Stimulated activated CD8-positive, alpha-beta memory T cell treated with anti-CD3 and anti-CD28 coated beads, Interleukin-4, amount 100 ng/mL, for 1 hour (primary cell): ENCODE results near the gene CCIN.

Experiments used
- DNase-seq, 2 donors: peaks; one replicate each; pipeline ENCODE4 v3.0.0-alpha.2; 2020; ENCODE audit warnings: low read depth in 2 of 2, low spot score in 1 of 2

The CCIN gene

DNA sequence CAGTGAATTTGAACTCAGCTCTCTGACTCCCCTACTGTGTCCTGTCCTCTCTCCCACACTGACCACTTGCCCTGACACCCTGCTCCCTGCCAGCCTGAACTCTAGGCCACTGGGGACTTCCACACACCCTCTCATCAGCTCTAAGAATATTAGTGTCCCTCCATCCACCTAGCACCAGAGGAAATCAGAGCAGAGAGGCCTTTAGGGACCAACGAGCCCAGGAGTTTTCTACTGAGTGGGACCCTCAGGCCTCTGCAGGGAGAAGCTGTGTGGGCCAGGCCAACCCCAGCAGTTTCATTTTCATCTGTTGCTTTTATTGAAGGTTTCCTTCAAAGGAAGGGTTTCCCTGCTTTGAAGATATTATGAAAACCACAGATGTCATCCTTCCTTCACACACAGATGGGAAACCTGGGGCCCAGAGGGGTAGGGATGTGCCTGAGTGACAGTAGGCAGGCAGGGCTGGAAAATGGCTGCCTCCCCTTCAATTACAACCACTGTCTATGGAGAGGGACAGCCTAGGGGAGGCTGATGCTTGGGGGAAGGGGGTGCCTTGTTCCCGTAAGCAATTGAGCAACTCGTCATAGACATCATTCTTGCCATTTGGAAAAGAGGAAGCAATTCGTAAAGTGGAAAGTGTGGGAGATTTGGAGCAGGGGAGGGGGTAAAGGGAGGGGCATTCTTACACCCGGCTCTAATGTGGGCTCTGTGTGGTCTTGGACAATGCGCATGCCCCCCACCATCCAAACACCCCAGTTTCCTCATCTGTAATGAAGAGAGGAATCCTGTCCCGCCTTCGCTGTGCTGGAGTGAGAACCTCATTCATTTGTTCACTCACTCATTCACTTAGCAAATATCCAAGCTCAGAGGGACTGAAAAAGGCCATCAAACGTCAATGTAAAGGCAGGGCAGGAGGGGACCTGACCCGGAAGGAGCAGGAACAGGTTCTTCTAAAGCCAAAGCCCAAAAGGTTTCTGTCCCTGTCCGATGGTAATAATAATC lies 28.8 kb upstream of the CCIN start:
- DNase-seq, result no peak

DNA sequence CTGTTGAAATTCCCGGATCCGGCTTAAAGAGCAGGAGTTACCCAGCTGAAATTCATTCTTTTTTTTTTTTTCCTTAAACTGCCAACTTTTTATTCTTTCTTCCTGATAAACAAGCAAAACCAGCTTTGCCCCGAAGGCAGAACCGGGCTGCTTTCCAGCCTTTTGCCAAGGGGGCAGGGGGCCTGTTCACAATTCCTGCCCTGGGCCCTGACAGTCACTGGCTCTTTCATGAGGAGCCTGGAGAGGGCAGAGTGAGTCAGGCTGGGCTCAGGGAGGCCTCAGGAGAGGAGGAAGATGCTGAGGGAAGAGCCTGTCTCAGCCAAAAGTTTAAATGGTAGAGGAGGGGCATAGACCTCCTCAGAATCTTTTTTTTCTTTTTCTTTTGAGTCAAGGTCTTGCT lies 27.9 kb upstream of the CCIN start:
- DNase-seq, result no peak

DNA sequence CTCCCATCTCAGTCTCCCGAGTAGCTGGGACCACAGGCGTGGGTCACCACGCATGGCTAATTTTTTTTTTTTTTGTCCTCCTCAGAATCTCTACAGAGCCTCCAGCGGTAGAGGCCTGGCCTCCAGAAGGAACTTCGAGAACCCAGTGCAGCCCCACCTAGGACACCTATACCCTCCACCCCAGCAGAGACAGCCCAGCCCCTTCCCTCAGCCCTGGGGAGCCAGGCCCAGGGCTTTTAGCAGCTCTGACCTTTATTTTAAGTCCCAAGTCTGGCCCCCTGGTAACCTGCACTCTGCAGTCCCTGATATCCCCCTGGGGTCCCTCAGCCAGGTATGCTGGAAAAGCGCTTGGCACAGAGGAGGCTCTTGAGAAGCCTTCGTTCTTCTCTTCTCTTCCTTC lies 27.4 kb upstream of the CCIN start:
- DNase-seq, result no peak

DNA sequence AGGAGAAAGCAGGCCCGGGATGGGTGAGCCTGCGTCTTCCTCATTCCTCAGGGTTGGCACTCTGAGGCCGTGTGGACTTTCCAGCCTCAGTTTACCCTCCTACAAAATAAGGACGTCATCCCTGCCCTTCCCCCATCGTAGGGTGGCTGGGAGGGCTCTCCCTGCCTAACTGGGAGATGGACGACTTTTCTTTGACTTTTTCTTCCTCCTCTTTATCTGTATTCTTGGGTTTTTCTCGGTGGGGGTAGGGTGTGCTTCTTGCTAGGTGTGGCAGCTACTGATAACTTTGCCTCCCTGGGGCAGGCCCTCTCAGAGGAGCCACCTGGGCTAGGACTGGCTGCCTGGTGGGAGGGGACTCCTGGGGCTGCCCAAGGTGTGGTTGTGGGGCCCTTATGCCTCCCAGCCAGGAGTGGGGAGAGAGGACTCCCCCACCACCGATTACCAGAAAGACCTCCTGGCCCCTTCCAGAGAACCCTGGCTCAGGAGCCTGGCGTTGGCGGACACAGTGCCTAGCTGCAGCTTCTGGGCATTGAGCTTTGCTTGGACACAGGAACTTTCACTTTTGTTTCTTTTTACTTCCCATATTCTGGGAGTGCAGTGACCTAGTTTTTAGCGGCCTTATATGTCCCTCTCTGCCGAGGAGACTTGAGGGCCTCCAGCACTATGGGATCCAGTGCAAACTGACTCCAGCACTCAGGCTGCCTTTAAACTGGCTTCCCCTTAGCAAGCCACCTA lies 26.5 kb upstream of the CCIN start:
- no peak for DNase-seq

DNA sequence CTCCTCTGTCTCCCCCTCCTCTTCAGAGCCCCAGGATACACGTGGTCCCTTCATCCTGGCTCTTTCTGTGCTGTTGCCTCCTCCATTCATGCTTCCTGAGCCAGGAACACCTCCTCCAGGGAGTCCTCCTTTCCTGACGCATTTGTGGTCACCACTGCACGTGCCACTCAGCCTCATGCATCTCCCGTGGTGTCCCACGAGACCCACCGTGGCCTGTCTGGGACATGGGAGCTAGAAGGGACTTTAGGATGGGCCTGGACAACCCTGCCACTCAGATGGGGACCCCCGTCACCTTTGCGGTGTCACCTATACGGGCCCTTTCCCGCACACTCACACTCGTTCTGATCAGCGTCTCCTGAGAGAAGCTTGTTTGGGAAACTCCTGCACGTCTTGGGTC lies 25.9 kb upstream of the CCIN start:
- DNase-seq, result no peak

DNA sequence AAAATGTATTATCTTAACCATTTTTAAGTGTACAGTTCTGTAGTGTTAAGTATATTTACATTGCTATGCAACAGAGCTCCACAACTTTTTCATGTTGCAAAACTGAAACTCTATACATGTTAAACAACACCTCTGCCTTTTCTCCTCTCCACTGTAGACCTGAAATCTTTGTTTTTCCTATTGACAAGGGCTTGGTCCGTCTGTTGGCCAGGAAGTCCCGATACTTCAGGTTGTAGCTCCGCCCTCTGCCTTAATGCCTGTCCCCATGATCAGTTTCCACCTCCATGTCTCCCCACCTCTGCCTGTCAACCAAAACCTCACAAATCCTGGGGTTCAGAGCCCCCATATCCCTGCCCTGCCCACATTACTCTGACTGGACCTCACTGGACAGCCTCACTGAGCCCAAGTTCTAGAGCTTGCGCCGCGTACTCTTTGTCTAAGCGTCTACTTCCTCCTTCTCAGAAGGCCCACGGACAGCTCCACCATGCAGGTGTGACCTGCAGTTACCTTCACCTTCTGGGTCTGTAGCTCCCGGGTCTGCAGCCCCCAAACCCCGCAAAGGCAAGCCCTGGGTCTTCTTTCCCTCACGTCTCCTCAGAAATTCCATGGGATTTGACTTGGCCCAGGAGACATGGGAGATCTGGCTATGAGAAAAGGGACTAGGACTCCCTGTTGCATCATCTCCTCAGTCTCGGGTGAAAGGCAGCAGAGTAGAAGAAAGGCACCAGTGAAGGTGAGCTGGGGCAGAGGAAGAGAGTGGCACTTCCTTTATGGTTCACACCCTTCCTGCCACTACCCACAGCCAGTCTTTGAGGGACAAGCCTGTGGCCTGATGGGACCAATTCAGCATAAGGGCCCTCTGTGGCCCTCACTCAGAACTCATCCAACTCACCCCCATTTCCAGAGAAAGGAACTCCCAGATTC lies 24.6 kb upstream of the CCIN start:
- DNase-seq, result no peak

DNA sequence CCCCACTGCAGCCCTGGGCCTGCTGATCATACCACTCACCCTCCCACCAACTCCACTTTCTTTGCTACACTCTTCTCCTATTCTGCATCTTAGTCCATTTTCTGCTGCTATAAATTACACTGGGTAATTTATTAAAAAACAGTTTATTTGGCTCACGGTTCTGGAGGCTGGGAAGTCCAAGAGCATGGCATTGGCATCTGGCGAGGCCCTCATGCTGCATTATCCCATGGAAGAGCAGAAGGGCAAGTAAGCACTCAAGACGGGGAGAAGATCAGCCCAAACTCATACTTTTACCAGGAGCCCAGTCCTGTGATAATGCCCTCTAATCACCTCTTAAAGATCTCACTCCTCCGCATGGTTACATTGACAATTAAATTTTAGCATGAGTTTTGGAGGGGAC lies 23.2 kb upstream of the CCIN start:
- DNase-seq, result no peak

DNA sequence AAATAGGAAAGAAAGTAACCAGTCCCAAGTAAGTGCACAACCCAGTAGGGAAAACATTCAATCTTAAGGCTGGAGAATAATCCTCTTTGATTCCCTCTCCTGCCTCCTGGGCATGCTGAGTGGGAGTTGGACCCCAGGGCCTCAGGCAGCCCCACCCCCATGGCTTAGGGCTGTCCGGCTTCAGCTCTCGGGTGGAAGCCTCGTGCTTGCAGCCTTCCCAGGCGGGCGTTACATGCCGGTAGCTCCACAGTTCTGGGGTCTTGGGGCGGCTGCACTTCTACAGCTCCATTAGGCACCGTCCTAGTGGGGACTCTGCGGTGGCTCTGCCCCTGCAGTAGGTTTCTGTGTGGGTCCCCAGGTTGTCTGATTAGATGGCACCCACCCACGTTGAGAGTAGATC lies 22.5 kb upstream of the CCIN start:
- DNase-seq, result no peak

DNA sequence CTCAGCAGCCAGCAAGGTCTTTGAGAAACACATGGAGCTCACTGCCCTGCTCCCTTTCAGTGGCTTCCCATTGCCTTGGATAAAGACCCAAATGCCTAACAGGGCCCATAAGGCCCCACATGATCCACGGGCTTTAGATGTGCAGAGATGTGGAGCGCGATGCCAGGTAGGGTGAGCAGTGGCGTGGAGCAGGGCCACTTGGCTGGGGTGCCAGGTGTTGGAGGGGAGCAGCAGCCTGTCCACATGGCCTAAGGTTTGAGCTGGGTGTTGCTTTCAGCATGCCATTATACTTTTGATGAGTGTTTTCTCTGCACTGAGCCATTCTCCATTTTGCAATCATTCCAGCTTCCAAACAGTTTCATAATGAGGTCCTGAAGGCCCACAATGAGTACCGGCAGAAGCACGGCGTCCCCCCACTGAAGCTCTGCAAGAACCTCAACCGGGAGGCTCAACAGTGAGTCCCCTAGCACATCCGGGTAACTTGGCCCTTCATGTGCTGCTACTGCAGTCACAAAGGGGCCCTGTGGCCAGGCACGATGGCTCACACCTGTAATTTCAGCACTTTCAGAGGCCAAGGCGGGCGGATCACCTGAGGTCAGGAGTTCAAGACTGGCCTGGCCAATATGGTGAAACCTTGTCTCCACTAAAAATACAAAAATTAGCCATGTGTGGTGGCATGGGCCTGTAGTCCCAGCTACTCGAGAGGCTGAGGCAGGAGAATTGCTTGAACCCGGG lies 21.6 kb upstream of the CCIN start:
- no peak for DNase-seq

DNA sequence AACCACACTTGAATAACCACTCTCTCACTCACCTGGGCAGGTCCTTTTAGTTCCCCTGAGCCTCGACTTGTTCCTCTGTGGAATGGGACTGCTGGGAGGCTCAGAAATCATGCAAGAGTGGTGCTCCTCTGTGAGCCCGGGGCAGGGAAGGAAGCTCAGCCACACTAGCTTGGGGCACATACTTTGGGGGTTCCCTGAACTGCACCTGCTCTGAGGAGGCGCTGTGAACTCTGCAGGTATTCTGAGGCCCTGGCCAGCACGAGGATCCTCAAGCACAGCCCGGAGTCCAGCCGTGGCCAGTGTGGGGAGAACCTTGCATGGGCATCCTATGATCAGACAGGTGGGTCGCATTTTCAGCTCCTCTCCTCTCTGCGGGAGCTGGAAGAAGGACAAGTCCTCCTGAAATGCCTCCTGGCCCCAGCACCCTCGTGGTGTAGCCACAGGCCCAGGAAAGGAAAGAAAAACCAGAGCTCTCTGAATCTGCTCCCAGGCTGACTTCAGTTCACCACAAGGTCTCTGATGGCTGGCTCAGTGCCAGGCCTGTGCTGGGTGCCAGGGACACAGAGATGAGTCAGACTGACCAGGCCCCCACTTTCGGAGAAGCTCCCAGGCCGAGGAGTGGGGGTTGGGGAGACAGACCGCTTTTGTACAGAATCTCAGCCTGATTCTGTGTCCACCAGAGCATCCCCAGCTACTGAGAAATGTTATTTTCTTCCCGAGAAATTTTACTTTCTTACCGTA lies 20.7 kb upstream of the CCIN start:
- DNase-seq, result peak; percentile 68 to 69

DNA sequence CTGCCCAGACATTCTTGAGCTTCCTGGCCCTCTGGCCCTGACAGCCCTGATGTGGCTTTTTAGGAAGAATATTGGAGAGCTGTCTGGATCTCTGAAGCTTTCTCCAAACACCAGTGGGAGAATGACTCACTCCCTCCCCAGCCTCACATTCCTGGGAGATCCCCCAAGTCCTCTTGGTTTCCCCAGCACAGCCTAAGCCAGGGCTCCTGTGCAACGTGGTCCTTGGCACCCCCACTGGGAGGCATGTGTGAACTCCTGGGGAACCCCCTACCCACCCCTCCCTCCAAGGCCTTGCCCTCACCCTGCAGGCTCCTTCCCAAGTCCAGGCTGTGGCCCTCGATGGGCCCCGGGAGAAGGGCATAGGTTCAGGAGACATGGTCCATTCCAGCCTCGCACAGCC lies 20.0 kb upstream of the CCIN start:
- no peak for DNase-seq

DNA sequence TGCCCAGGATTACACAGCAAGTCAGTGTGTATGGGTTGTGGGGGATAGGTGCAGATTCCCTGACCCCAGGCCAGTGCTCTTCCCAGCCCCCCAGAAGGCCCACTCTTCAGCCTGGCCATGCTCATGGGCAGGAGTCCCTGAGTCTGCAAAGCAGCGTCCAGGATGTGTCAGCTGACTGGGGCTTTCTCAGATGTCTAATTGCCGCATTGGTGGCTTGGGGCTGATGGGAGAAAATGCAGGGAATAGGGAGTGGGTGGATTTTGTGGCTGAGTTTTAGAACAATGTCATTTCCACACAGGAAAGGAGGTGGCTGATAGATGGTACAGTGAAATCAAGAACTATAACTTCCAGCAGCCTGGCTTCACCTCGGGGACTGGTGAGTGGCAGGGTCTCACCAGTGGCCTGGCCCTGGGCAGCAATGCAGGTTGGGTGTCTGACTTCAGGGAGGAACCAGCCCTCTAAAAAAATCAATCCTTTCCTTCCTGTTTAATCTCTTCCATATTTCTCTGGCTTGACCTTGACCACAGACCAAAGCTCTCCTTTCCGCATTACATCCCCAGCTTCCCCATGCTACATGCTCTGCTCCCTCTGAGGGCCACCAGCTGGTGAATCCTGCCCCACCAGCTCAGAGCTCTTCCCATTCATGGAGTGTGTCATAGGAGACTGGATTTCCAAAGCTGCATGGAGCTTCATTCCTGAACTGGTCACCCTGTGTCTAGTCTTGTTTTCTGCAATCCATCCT lies 18.4 kb upstream of the CCIN start:
- DNase-seq, result no peak

DNA sequence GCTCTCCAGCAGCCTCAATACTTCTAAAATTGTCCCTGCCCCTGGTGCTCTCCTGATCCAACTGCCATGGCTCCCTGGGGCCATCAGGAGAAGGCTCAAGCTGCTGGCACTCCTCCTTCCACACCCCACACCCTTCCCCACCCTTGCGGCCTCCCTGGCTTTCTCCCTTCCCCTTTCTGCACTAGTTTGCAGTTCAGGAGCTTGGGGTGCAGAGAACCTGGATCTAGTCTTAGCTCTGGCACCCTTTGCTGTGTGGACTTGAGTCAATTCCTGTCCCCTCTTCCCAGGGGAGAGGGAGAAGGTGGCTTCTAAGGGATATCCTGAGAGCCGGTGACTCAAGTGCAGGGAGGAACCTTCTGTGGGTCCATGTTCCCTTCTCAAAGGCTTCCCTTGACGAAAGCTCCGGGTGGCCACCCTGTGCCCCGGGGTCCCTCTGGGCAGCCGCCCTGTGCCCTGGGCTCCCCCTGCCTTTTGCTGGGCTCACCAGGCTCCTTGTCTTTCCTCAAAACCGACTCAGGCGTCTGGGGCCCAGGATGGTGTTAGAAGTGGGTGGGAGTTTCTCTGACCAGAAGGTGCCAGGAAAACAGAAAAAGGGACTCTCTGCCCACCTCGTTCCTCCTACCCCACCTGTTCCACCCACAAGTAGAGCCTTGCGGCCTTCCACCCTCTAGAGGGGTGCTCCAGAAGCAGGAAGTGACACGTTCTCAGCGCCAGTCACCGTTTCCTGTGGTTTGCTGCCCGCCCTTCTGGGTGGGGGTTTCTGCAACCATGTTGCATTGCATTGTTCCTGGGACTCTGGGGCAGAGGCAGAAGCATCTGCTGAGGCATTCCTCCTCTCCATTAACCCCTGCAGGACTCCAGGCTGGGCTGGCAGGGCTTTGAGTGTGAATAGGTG lies 17.6 kb upstream of the CCIN start:
- peak; percentile 68 to 85 for DNase-seq

DNA sequence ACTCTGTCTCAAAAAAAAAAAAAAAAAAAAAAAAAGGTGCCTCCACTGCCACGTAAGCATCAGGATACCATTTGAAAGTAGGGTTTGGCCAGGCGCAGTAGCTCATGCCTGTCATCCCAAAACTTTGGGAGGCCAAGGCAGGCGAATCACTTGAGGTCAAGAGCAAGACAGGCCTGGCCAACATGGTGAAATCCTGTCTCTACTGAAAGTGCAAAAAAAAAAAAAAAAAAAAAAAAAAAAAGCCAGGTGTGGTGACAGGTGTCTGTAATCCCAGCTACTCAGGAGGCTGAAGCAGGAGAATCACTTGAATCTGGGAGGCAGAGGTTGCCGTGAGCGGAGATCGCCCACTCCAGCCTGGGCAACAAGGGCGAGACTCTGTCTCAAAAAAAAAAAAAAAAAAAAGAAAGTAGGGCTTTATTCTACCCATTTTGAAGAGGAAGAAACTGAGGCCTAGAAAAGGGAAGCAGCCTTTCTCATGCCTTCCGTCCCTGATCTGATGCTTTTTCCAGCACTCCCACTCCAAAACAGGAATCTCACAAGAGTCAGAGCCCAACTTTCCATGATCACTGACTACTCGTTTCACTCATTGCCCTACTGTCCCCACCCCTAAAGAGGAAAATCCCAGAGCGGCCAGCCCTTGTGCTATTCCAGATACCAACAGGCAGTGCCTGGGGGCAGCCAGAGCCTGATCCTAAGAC lies 16.3 kb upstream of the CCIN start:
- no peak for DNase-seq

DNA sequence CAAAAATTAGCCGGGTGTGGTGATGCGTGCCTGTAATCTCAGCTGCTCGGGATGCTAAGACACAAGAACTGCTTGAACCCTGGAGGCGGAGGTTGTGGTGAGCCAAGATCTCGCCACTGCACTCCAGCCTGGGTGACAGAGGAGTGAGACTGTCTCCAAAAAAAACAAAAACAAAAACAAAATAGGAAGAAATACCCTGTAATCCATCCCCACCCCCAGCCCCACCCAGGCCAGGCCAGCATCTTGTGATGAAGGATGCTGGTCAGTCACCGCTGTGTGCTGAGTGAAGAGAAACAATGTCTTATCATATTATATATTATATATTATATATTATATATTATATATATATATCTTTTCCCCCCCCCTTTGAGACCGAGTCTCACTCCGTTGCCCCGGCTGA lies 15.4 kb upstream of the CCIN start:
- no peak for DNase-seq

DNA sequence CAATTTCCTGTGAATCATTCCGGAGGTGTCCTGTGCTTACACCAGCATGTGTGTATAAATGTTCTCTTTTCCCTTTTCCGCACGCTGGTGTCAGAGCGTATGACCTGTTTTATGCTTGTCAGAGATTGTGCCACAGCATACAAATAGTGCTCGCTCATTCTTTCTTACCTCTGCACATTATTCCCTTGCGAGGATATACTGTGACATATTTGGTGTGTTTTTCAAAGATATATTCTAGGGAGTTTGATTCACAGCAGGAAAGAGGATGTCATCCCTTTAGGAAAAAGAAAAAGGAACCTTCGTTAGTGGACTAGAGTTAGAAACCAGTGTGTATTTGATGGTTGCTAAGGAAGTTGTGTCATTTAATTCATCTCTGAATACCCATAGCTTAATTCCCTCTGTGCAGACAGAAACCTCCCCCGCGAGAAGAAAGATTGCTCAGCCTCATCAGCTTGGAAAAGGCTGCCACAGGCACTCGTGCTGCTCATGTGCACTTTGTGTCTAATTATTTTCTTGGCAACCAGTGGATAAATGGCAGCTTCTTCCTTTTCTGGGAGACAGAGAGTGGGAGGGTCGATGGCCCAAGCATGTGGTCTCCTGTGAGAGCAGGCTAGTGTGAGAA lies 14.7 kb upstream of the CCIN start:
- no peak for DNase-seq

DNA sequence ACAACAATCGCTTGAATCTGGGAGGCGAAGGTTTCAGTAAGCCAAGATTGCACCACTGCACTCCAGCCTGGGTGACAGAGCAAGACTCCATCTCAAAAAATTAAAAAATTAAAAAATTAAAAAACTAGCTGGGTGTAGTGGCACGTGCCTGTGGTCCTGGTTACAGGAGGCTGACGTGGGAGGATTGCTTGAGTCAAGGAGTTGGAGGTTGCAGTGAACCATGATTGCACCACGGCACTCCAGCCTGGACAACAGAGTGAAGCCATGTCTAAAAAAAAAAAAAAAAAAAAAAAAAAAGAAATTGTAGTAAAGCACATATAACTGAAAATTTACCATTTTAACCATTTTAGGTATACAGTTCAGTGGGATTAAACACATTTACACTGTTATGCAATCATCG lies 13.1 kb upstream of the CCIN start:
- no peak for DNase-seq
